HEK293 (cell line): ENCODE data around the gene VKORC1L1.

ENCODE experiments used
- CTCF ChIA-PET: fragments of 350-600 bp; formaldehyde crosslinking; extraction: SDS; loops from one replicate; lab custom pipeline; 2021; ENCODE audit warnings: antibody characterized with exemption; lab: Yijun Ruan, JAX
- POLR2A ChIA-PET: fragments of 300-600 bp; formaldehyde crosslinking; extraction: SDS; loops from one replicate; lab custom pipeline; 2020; ENCODE audit warnings: antibody characterized with exemption, inconsistent platforms; lab: Yijun Ruan, JAX
- H3K27ac ChIP-seq: fragments of 200-500 bp; sonication (Bioruptor generic); 2 replicates; pipeline ENCODE4 v1.5.1; 2014; ENCODE audit warnings: low read depth, low read length, control low read depth, inconsistent platforms; ENCODE audit errors: extremely low read depth
- H3K36me3 ChIP-seq, 2 experiments: fragments of 200-500 bp in 1 of 2; sonication (Bioruptor generic) in 1 of 2; 1 replicate in 1 of 2; 2 replicates in 1 of 2; pipeline ENCODE4 v1.5.1; 2014 to 2017; ENCODE audit warnings: inconsistent platforms in 2 of 2, low read length in 2 of 2; ENCODE audit not compliant: control insufficient read depth in 2 of 2, insufficient read depth in 1 of 2
- H3K4me1 ChIP-seq: fragments of 200-500 bp; sonication (Bioruptor generic); 2 replicates; pipeline ENCODE4 v1.5.1; 2014; ENCODE audit warnings: mild to moderate bottlenecking, low read length, inconsistent platforms; ENCODE audit not compliant: control insufficient read depth, insufficient read depth
- H3K4me3 ChIP-seq: 2 replicates; pipeline ENCODE4 v1.5.1; 2011; ENCODE audit warnings: low read depth, mild to moderate bottlenecking, control low read depth, low read length, moderate library complexity
- H3K9me3 ChIP-seq: fragments of 200-500 bp; sonication (Bioruptor generic); 2 replicates; pipeline ENCODE4 v1.5.1; 2014; ENCODE audit warnings: low read depth, low read length, inconsistent platforms; ENCODE audit not compliant: control insufficient read depth, insufficient read depth
- MEIS1 ChIP-seq: sonication (generic); formaldehyde crosslinking; IDR thresholded peaks from 2 replicates; pipeline ENCODE4 v1.8.1; 2022; ENCODE audit warnings: missing genetic modification reagents, mild to moderate bottlenecking, borderline replicate concordance
- PRDM6 ChIP-seq: fragments of 450-650 bp; formaldehyde crosslinking; IDR thresholded peaks from 2 replicates; pipeline ENCODE4 v1.5.1; 2017; ENCODE audit warnings: missing biosample characterization, missing genetic modification characterization
- REST ChIP-seq: fragments of 450-650 bp; formaldehyde crosslinking; IDR thresholded peaks from 2 replicates; pipeline ENCODE4 v1.5.1; 2016; ENCODE audit warnings: missing biosample characterization, missing genetic modification characterization
- SCRT2 ChIP-seq: fragments of 450-650 bp; formaldehyde crosslinking; IDR thresholded peaks from 2 replicates; pipeline ENCODE4 v1.5.1; 2016; ENCODE audit warnings: missing biosample characterization, missing genetic modification characterization
- SP2 ChIP-seq: fragments of 450-650 bp; formaldehyde crosslinking; IDR thresholded peaks from 2 replicates; pipeline ENCODE4 v1.5.1; 2016; ENCODE audit warnings: missing biosample characterization, missing genetic modification characterization
- ZBTB11 ChIP-seq: fragments of 450-650 bp; formaldehyde crosslinking; conservative IDR thresholded peaks from 2 replicates; pipeline ENCODE4 v1.5.1; 2016; ENCODE audit warnings: low read depth, missing biosample characterization, missing genetic modification characterization
- ZBTB44 ChIP-seq: fragments of 450-650 bp; IDR thresholded peaks from 2 replicates; pipeline ENCODE4 v1.5.1; 2018; ENCODE audit warnings: missing biosample characterization, mild to moderate bottlenecking, missing genetic modification characterization
- ZNF140 ChIP-seq: fragments of 450-650 bp; formaldehyde crosslinking; IDR thresholded peaks from 2 replicates; pipeline ENCODE4 v1.5.1; 2016; ENCODE audit warnings: missing biosample characterization, missing genetic modification characterization
- ZNF155 ChIP-seq: fragments of 450-650 bp; formaldehyde crosslinking; IDR thresholded peaks from 2 replicates; pipeline ENCODE4 v1.5.1; 2016; ENCODE audit warnings: missing biosample characterization, missing genetic modification characterization
- ZNF26 ChIP-seq: fragments of 450-650 bp; formaldehyde crosslinking; IDR thresholded peaks from 2 replicates; pipeline ENCODE4 v1.5.1; 2016; ENCODE audit warnings: missing biosample characterization, missing genetic modification characterization
- ZNF529 ChIP-seq: fragments of 450-650 bp; formaldehyde crosslinking; IDR thresholded peaks from 2 replicates; pipeline ENCODE4 v1.5.1; 2017; ENCODE audit warnings: missing genetic modification characterization, missing biosample characterization; ENCODE audit not compliant: insufficient replicate concordance
- ZNF701 ChIP-seq: fragments of 450-650 bp; formaldehyde crosslinking; IDR thresholded peaks from 2 replicates; pipeline ENCODE4 v1.5.1; 2016; ENCODE audit warnings: missing biosample characterization, missing genetic modification characterization
- ZNF791 ChIP-seq: fragments of 450-650 bp; formaldehyde crosslinking; IDR thresholded peaks from 2 replicates; pipeline ENCODE4 v1.5.1; 2016; ENCODE audit warnings: missing biosample characterization, missing genetic modification characterization

VKORC1L1 gene

GRCh38 chr7:65927489-65928448 is 54.9 kb downstream of the VKORC1L1 start (continued):
- TF ChIP-seq ZBTB11 (tag by site-specific recombination) (no peak), ZNF791 (tag by site-specific recombination) (no peak), ZBTB44 (tag by site-specific recombination) (0 out of 2 replicates have a peak, but pooled peaks have one; percentile 10), ZNF529 (tag by site-specific recombination) (no peak), ZNF155 (tag by site-specific recombination) (no peak), PRDM6 (tag by site-specific recombination) (no peak), SCRT2 (tag by site-specific recombination) (no peak), SP2 (peak; percentile 20; the same call in 1 of the 2 replicates), ZNF701 (tag by site-specific recombination) (no peak), REST (tag by site-specific recombination) (no peak), MEIS1 (CRISPR knock-in tag) (no peak)
- TF ChIP-seq, all 188 proteins: peak for 4

- 0 out of 2 replicates have a peak, but pooled peaks cover 3% of the 10 kb centered on the region for H3K4me1 ChIP-seq
- no peak overlapping the region for H3K4me3 ChIP-seq
- no peak overlapping the region for H3K27ac ChIP-seq
- H3K36me3 ChIP-seq: no peaks in the 10 kb centered on the region; a peak in 1 of 3 replicates
- POLR2A ChIA-PET: no interaction called here
- TF ChIP-seq ZNF140 (tag by site-specific recombination) (peak; percentile 20; the same call in 1 of the 2 replicates), ZNF26 (tag by site-specific recombination) (no peak)
- CTCF ChIA-PET: interaction anchor here (0.5 to 1.4 kb wide), 3 partner anchors 10 to 77 kb away, joined by 3 to 10 read pairs (median 4); no protein-coding TSS in a partner anchor
- no peaks in the 10 kb centered on the region for H3K9me3 ChIP-seq
These were observed 58.8 kb downstream of the VKORC1L1 start for GRCh38 chr7:65931685-65932084.
